Measurements from ENCODE around the gene LMF1. TPM values are rescaled to one million over a fixed set of nuclear protein-coding genes. Genes with fewer than 3 reads are reported as not detected.

The LMF1 gene
- total RNA-seq, 1 donor from 2014 or later, result 26.9 TPM

GRCh38 chr16:968620-969019 is 2.2 kb downstream of the LMF1 start:
- Histone ChIP-seq H3K4me3 (no peak overlapping the region), H3K27ac (no peak overlapping the region), H3K4me1 (peaks cover 11 to 14% of the 10 kb centered on the region in 2 donors), H3K36me3 (peaks cover 0 to 25% of the 10 kb centered on the region in 2 donors), H3K9me3 (no peaks in the 10 kb centered on the region), H3K27me3 (no peaks in the 10 kb centered on the region)
- intact Hi-C loops (cut with DNase I), result no loop called here
- no peak for TF ChIP-seq CTCF (IDR thresholded peaks at IDR 0.05)
- DNase-seq (ENCODE audit: low spot score in 2 of 2), result no peak

- Histone ChIP-seq H3K27ac (no peak overlapping the region), H3K4me3 (no peak overlapping the region), H3K4me1 (peaks cover 11 to 14% of the 10 kb centered on the region in 2 donors), H3K36me3 (peaks cover 0 to 25% of the 10 kb centered on the region in 2 donors), H3K9me3 (no peaks in the 10 kb centered on the region), H3K27me3 (no peaks in the 10 kb centered on the region)
- TF ChIP-seq CTCF (IDR thresholded peaks at IDR 0.05), result no peak
- intact Hi-C loops (cut with DNase I), result no loop called here
- no peak for DNase-seq (ENCODE audit: low spot score in 2 of 2)
Observed at GRCh38 chr16:967546-968295, 3.1 kb downstream of the LMF1 start.

DNA sequence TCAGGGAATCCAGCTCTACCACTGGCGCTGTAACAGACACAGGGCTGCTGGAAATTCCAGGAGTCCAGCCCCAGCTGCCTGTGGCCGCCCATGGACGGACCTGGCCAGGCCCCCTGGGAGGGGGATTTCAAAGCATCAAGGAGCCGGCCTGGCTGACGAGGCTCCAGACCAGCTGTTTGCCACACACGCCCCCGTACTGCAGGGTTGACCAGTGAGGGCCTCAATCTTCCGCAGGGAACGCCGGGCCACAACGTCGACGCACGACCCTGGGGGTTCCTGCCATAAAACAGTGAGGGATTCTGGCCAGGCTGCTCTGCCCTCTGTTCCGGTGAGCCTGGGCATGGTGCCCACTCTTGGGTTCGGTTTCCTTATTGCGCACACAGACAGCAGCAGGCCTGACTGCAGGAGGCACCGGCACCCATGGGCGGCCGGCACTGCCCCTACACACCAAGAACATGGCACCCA is 3.7 kb downstream of the LMF1 start:
- Histone ChIP-seq H3K4me1 (peaks cover 11 to 14% of the 10 kb centered on the region in 2 donors), H3K27me3 (no peaks in the 10 kb centered on the region), H3K27ac (no peak overlapping the region), H3K9me3 (no peaks in the 10 kb centered on the region), H3K36me3 (peaks cover 0 to 25% of the 10 kb centered on the region in 2 donors), H3K4me3 (no peak overlapping the region)
- no peak for TF ChIP-seq CTCF (IDR thresholded peaks at IDR 0.05)
- no peak for DNase-seq (ENCODE audit: low spot score in 2 of 2)
- intact Hi-C loops (cut with DNase I), result no loop called here

DNA sequence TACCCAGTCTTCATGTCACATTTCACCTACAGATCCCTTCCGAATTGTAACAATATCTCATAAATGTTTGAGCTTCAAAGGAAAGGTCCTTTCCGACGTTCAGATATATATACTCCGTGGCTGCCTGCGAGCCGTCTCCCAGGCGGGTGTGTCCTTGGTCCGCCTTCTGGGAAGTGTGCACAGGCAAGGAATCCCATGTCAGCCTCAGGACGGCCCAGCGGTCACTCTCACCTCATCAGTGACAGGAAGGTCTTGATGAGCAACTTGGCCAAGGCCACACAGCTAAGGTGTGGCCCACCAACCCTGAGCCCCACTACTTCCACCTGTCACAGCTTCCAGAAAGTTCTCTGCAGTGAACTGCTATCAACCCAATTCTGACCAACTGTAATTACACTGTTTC is 4.3 kb downstream of the LMF1 start:
- H3K27ac ChIP-seq, result no peak overlapping the region
- H3K27me3 ChIP-seq, result no peaks in the 10 kb centered on the region
- no peak for TF ChIP-seq CTCF (IDR thresholded peaks at IDR 0.05)
- intact Hi-C loops (cut with DNase I), result no loop called here
- no peak overlapping the region for H3K4me3 ChIP-seq
- H3K36me3 ChIP-seq, result peaks cover 0 to 25% of the 10 kb centered on the region in 2 donors
- DNase-seq (ENCODE audit: low spot score in 2 of 2), result no peak
- no peaks in the 10 kb centered on the region for H3K9me3 ChIP-seq
- H3K4me1 ChIP-seq, result peaks cover 11 to 14% of the 10 kb centered on the region in 2 donors

- Histone ChIP-seq H3K4me3 (no peak overlapping the region), H3K36me3 (peaks cover 0 to 25% of the 10 kb centered on the region in 2 donors), H3K27me3 (no peaks in the 10 kb centered on the region), H3K4me1 (peaks cover 11 to 12% of the 10 kb centered on the region in 2 donors), H3K27ac (no peak overlapping the region), H3K9me3 (no peaks in the 10 kb centered on the region)
- TF ChIP-seq CTCF (IDR thresholded peaks at IDR 0.05), result no peak
- no peak for DNase-seq (ENCODE audit: low spot score in 2 of 2)
- intact Hi-C loops (cut with DNase I), result no loop called here
Observed at GRCh38 chr16:966035-966434, 4.7 kb downstream of the LMF1 start.

Measured in ascending aorta (tissue), 2 donors.